KMS-11 (cell line): ENCODE data around the gene POLN.

Experiments used
- H2AFZ ChIP-seq: fragments of 200-600 bp; sonication (generic); 2 replicates; pipeline ENCODE4 v1.6.1; 2016; ENCODE audit warnings: antibody characterized with exemption, mixed run types, low read depth
- H3K27ac ChIP-seq: fragments of 200-600 bp; sonication (generic); 2 replicates; pipeline ENCODE4 v1.6.1; 2016; ENCODE audit warnings: mild to moderate bottlenecking, mixed run types
- H3K27me3 ChIP-seq: fragments of 200-600 bp; sonication (generic); 2 replicates; pipeline ENCODE4 v1.6.1; 2017; ENCODE audit warnings: mild to moderate bottlenecking, low read depth, mixed run types, moderate library complexity; ENCODE audit not compliant: insufficient read depth
- H3K36me3 ChIP-seq: fragments of 200-600 bp; sonication (generic); 2 replicates; pipeline ENCODE4 v1.6.1; 2017; ENCODE audit warnings: mild to moderate bottlenecking, mixed run types; ENCODE audit not compliant: insufficient read depth
- H3K4me1 ChIP-seq: fragments of 200-600 bp; sonication (generic); 2 replicates; pipeline ENCODE4 v1.6.1; 2016; ENCODE audit warnings: mild to moderate bottlenecking, low read depth, mixed run types; ENCODE audit not compliant: poor library complexity, severe bottlenecking
- H3K4me2 ChIP-seq: fragments of 200-600 bp; sonication (generic); 2 replicates; pipeline ENCODE4 v1.7.0; 2016; ENCODE audit warnings: mild to moderate bottlenecking, mixed run types
- H3K4me3 ChIP-seq: fragments of 200-600 bp; sonication (generic); IDR thresholded peaks from 2 replicates; pipeline ENCODE4 v1.6.1; 2017; ENCODE audit warnings: low read depth, low read length, mixed read lengths; ENCODE audit not compliant: insufficient read depth
- H3K79me2 ChIP-seq: fragments of 200-600 bp; sonication (generic); 2 replicates; pipeline ENCODE4 v1.6.1; 2016; ENCODE audit warnings: low read depth, mixed run types; ENCODE audit not compliant: insufficient read depth
- H3K9ac ChIP-seq: fragments of 200-600 bp; sonication (generic); 2 replicates; pipeline ENCODE4 v1.6.1; 2016; ENCODE audit warnings: mild to moderate bottlenecking, mixed run types
- H4K20me1 ChIP-seq: fragments of 200-600 bp; sonication (generic); 2 replicates; pipeline ENCODE4 v1.6.1; 2016; ENCODE audit warnings: mild to moderate bottlenecking, mixed run types; ENCODE audit not compliant: insufficient read depth
- CTCF ChIP-seq: fragments of 200-600 bp; sonication (generic); conservative IDR thresholded peaks from 2 replicates; pipeline ENCODE4 v1.6.1; 2017; ENCODE audit warnings: low read depth, mild to moderate bottlenecking, antibody characterized with exemption, low read length, moderate library complexity, mixed read lengths

Gene POLN

GRCh38 chr4:2074588-2074987 lies 167.3 kb downstream of the POLN start:
- Histone ChIP-seq H3K79me2 (no peaks in the 10 kb centered on the region), H2AFZ (no peak overlapping the region), H3K4me1 (no peaks in the 10 kb centered on the region), H3K4me2 (no peak overlapping the region), H3K27me3 (no peaks in the 10 kb centered on the region), H4K20me1 (no peaks in the 10 kb centered on the region), H3K9ac (no peak overlapping the region), H3K4me3 (no peak overlapping the region), H3K27ac (no peak overlapping the region), H3K36me3 (no peaks in the 10 kb centered on the region)
- no peak for TF ChIP-seq CTCF

- H3K36me3 ChIP-seq: no peaks in the 10 kb centered on the region
- no peak overlapping the region for H3K4me3 ChIP-seq
- no peaks in the 10 kb centered on the region for H3K27me3 ChIP-seq
- H3K4me2 ChIP-seq: no peak overlapping the region
- no peak overlapping the region for H3K9ac ChIP-seq
- H4K20me1 ChIP-seq: no peaks in the 10 kb centered on the region
- H2AFZ ChIP-seq: no peak overlapping the region
- no peak for TF ChIP-seq CTCF
- no peaks in the 10 kb centered on the region for H3K79me2 ChIP-seq
- no peaks in the 10 kb centered on the region for H3K4me1 ChIP-seq
- H3K27ac ChIP-seq: no peak overlapping the region
Observed at GRCh38 chr4:2073808-2074481, 168.0 kb downstream of the POLN start.

GRCh38 chr4:2072971-2073807 lies 168.7 kb downstream of the POLN start:
- Histone ChIP-seq H3K27ac (no peak overlapping the region), H4K20me1 (no peaks in the 10 kb centered on the region), H2AFZ (no peak overlapping the region), H3K9ac (no peak overlapping the region), H3K36me3 (no peaks in the 10 kb centered on the region), H3K4me2 (no peak overlapping the region), H3K4me3 (no peak overlapping the region), H3K79me2 (no peaks in the 10 kb centered on the region), H3K4me1 (no peaks in the 10 kb centered on the region), H3K27me3 (no peaks in the 10 kb centered on the region)
- TF ChIP-seq CTCF: no peak

GRCh38 chr4:2071912-2072867 lies 169.7 kb downstream of the POLN start:
- no peaks in the 10 kb centered on the region for H3K36me3 ChIP-seq
- H3K4me1 ChIP-seq: no peaks in the 10 kb centered on the region
- no peak overlapping the region for H3K27ac ChIP-seq
- H4K20me1 ChIP-seq: no peaks in the 10 kb centered on the region
- no peaks in the 10 kb centered on the region for H3K27me3 ChIP-seq
- no peak overlapping the region for H3K9ac ChIP-seq
- H3K4me2 ChIP-seq: no peak overlapping the region
- H2AFZ ChIP-seq: no peak overlapping the region
- no peaks in the 10 kb centered on the region for H3K79me2 ChIP-seq
- TF ChIP-seq CTCF: no peak
- H3K4me3 ChIP-seq: no peak overlapping the region
